NOMO-1 treated with DMSO at 0.1 percent for 48 hours (cell line): ENCODE data around the gene ATP5PB.

Experiments
- DNase-seq: peaks from one replicate; lab custom pipeline; 2025; ENCODE audit not compliant: unreplicated experiment; lab: John Stamatoyannopoulos, UW

The ATP5PB gene

GRCh38 chr1:111446967-111447892 is 2.0 kb upstream of the ATP5PB start:
- DNase-seq: no peak

DNA sequence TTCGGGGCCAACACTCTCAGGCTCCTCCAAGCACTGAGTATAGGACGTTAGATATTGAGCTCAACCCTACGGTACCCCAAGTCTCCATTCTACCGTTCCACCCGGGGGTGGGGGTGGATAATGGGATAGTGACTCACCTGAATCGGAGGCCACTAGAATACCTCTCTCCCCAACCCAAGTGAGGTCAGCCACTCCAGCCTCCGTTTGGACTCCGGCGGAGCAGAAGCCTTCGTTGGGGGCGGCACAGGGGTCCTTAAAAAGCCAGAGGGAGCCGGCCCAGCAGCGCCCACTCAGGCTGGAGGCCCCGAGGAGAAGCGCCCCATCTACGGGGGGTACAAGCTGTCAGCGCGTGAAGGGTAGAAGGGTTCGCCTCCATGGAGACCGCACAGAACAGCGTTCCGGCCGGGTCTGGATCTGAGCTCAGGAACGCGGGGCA is 764 bp upstream of the ATP5PB start:
- DNase-seq: no peak

GRCh38 chr1:111449703-111450017 is 396 bp downstream of the ATP5PB start:
- no peak for DNase-seq

DNA sequence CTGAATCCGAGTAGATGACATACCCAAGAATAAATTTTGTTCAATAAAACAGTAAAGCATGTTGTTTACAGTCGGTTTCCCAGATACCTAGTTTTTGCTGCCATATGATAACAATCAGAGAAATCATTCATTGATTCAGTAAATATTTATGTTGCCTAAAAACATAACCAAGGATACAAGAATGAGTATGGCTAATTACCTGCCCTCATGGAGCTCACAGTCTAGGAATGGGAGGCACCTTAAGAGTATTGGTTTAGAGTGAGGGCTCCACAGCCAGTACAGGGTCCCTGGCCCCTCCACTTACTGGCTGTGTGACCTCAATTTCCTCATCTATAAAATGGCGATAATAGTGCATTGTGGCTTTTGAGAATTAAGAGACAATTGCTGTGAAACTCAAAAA is 921 bp downstream of the ATP5PB start:
- no peak for DNase-seq

DNA sequence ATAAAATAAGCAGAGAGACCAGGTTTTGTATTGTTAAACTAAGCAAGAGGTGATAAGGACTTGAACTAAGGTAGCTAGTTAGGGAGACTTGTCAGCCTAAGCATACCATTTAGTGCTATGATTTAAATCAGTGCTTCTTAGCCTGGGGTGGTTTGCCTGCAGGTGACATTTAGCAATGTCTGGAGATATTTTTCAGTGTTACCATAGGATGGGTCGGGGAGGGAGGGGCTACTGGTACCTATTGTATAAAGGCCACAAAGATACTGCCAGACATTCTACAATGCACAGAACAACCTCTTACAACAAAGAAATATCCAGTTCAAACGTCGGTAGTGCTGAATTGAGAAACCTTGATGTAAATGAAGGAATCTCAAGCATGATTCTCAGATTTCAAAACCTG is 3.3 kb downstream of the ATP5PB start:
- DNase-seq: no peak

GRCh38 chr1:111453706-111454105 is 4.4 kb downstream of the ATP5PB start:
- DNase-seq: no peak

DNA sequence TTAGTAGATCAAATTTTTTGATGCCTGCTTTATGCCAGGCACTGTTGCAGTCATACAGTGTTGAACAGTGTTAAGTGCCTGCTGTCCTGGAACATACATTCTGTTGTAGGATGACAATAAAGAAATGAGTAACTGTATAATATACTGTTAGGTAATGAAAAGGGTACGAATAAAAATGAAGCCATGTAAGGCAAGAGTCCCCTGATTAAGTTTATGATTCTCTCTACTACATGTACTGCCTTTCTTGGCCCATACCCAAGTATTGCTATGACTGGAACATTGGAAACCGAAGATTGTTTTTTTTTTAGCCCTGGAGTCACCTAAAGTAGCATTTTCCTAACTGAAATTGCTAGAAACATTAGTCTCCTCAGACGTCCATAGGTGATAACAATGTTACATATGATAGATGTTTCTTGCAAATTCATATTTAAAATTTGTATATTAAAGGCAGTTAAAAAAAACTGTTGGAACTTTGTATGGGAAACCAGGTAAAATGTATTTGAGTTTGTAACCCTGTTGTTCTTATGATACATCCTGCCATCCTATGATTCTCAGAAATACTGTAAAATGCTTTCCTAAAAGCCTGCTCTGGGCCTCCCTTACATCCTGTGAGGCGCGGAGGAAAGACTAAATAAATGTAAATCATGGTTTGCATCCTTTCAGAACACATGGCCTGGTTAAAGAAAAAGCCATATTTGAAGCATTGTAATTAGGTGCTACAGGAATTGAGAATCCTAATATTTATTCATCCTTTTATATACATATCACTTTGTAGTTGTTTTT is 5.8 kb downstream of the ATP5PB start:
- DNase-seq: no peak

- DNase-seq: no peak
Measured at GRCh38 chr1:111455642-111456031, 6.4 kb downstream of the ATP5PB start.

DNA sequence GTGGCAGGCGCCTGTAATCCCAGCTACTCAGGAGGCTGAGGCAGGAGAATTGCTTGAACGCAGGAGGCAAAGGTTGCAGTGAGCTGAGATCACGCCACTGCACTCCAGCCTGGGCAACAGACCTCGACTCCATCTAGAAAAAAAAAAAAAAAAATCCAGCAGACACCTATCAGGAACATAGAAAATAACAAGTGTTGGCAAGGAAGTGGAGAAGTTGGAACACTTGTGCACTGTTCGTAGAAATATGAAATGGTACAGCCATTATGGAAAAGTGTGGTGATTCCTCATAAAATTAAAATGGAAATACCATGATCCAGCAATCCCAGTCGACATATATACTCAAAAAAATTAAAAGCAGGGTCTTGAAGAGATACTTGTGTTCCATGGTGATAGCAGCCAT is 12.5 kb downstream of the ATP5PB start:
- no peak for DNase-seq

DNA sequence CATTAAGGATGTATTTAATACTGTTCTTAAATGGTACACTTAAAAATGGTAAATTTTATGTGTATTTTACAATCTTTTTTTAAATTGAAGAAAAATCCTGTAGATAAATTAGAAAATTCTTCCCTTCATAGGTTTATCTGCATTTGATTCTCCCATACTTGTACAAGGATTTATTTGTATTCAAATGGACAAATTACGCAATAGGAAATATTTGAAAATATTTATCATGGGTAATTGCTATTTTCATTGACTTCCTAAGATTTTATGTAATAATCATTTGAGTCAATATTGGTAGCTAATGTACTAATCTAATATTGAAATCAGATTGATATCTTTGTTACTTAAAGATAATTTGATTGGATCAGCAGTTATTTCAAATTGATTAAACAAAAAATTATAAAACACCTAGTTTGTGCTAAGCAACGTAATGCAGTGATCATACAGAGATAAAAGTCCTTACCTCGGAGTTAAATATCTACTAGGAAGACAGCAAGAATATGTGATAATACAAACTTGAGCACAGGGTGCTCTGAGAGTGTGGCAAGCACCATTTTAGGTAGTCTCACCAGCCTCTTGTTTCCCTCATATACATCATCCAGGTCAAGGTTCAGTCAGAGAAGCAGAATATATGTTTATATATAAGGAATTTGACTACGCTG is 13.2 kb downstream of the ATP5PB start:
- no peak for DNase-seq

GRCh38 chr1:111463029-111463683 is 13.9 kb downstream of the ATP5PB start:
- DNase-seq: no peak

DNA sequence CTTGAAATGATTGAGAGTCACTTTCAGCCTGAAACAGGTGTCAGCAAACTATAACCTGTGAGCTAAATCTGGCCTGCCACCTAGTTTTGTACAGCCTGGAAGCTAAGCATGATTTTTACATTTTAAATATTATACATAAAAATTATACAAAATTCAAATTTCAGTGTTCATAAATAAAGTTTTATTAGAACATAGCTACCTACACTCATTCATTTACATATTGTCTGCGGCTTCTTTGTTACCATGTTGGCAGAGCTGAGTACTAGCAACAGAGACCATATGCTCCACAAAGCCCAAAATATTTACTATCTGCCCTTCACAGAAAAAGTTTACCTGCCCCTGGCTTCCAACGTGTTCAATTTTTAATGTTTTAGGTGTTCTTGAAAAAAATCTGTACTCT is 16.5 kb downstream of the ATP5PB start:
- DNase-seq: no peak

GRCh38 chr1:111466480-111466879 is 17.2 kb downstream of the ATP5PB start:
- DNase-seq: no peak

DNA sequence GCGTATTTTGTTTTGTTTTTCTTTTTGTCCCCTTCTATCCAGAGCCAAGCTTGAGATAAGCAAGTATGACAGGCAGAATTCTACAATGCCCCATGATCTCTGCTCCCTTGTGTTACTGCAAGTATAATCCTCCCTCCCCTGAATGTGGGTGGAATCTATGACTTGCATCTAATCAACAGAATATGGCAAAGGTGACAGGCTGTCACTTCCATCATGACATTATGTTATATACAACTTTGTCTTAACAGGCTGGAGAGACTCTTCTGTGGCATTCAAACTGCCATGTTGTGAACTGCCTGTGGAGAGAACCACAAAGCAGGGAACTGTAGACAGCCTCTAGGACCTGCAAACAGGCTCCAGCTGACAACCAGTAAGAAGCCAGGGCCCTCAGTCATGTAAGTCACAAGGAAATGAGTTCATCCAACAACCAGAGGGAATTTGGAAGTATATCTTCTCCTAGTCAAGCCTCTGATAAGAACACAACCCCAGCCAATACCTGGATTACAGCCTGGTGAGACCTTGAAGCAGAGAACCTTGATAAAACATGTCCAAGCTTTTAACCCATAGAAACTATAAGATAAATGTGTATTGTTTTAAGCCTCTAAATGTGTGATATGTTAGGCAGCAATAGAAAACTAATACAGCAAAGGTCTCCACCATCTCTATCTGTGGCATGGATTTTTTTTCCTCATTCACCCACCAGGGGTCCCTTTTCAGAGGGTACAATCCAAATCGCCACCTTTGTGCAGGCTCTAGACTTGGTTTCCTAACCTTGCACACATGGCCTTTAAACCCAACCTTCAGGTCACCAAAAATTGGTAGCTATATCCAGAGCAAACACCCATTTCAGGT is 18.8 kb downstream of the ATP5PB start:
- no peak for DNase-seq

GRCh38 chr1:111468717-111469100 is 19.4 kb downstream of the ATP5PB start:
- no peak for DNase-seq

GRCh38 chr1:111469539-111469938 is 20.3 kb downstream of the ATP5PB start:
- DNase-seq: no peak

- DNase-seq: no peak
Measured at GRCh38 chr1:111470596-111470995, 21.3 kb downstream of the ATP5PB start.

DNA sequence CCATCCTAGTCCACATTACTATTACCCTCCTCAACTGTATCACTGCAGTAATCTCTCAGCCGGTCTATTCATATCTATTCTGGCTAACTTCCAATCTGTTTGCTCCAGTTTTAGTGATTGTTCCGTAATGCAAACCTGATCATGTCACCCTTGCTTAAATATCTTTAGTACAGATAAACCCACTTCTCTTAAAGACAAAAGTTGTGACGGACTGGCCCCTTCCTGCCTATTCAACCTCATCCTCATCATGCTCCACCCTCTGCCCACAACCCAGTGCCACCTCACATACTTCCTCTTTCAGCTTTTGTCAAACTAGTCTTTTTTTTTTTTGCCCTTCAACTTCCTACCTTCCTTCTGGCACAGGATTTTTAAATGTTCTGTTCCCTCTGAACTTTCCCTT is 21.7 kb downstream of the ATP5PB start:
- DNase-seq: peak; percentile 99

DNA sequence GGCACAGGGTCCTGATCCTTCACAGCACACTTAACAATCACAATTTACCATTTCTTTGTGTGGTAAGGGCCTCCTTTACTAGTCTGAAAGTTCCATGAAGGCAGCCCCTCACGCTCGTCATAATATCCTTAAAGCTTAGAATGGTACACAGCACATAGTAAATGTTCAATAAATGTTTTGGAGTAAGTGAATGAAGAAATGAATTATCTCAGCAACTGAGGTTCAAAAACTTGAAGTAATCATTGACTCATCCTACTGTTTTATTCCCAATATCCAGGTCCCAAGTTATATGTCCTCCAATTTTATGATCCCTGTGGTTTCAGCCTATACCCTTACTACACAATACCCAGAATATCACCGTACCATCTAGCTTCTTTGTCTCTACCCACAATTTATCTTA is 22.3 kb downstream of the ATP5PB start:
- DNase-seq: no peak

DNA sequence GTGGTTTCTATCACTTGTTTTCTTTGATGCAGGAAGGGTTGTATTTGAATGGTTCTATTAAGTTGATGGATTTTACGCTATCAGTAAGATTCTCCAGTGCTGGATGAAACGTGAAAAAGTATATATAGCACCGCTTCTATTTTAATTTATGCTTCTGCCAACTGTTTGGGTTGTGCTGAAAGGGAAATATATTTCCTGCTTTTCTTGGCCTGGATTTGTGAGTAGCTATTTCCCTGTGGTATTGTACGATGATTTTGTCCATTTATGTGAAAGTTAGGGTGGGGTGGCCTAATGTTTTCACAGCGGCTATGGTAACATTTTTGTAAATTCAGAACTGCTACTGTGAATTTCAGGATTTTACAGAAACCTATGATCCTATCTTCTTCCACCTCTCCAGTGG is 24.8 kb downstream of the ATP5PB start:
- DNase-seq: no peak
